Endothelial cell of umbilical vein (primary cell): Measurements from ENCODE around the gene TXNIP.

Experiments
- CTCF ChIP-seq, 2 donors: IDR thresholded peaks; 1 replicate in 1 of 2; 2 replicates in 1 of 2; pipeline ENCODE4 v1.5.1; 2011; ENCODE audit warnings: low read length in 2 of 2, mild to moderate bottlenecking in 2 of 2, moderate library complexity in 2 of 2, control low read depth in 1 of 2, inconsistent platforms in 1 of 2, low read depth in 1 of 2; ENCODE audit not compliant: insufficient read depth in 1 of 2; ENCODE audit errors: extremely low read depth in 1 of 2
- EZH2 ChIP-seq: IDR thresholded peaks from 2 replicates; pipeline ENCODE4 v1.6.1; 2012; ENCODE audit warnings: borderline replicate concordance, low read depth, mild to moderate bottlenecking, moderate library complexity, low read length, inconsistent platforms; ENCODE audit not compliant: severe bottlenecking
- FOS ChIP-seq: IDR thresholded peaks from 2 replicates; pipeline ENCODE4 v1.6.1; 2011; ENCODE audit warnings: mild to moderate bottlenecking, low read length, moderate library complexity, borderline replicate concordance; ENCODE audit not compliant: insufficient read depth
- GATA2 ChIP-seq: IDR thresholded peaks from 2 replicates; pipeline ENCODE4 v1.7.0; 2011; ENCODE audit warnings: low read depth, mild to moderate bottlenecking, moderate library complexity, mixed read lengths, low read length; ENCODE audit not compliant: insufficient read length, insufficient read depth
- JUN ChIP-seq: IDR thresholded peaks from 2 replicates; pipeline ENCODE4 v1.6.1; 2011; ENCODE audit warnings: borderline replicate concordance, low read depth; ENCODE audit not compliant: insufficient read length, insufficient read depth
- MAX ChIP-seq: IDR thresholded peaks from 2 replicates; pipeline ENCODE4 v1.6.1; 2011; ENCODE audit not compliant: insufficient read depth, insufficient read length
- MYC ChIP-seq: IDR thresholded peaks from one replicate; pipeline ENCODE4 v1.6.1; 2011; ENCODE audit warnings: mild to moderate bottlenecking, low read depth, low read length
- POLR2A ChIP-seq: IDR thresholded peaks from 2 replicates; pipeline ENCODE4 v1.6.1; 2012; ENCODE audit warnings: low read depth, mild to moderate bottlenecking, control low read depth, low read length
- POLR2AphosphoS5 ChIP-seq: IDR thresholded peaks from 2 replicates; pipeline ENCODE4 v1.6.1; 2012; ENCODE audit warnings: low read depth, mild to moderate bottlenecking, control low read depth, low read length, moderate library complexity; ENCODE audit not compliant: insufficient read depth

DNA sequence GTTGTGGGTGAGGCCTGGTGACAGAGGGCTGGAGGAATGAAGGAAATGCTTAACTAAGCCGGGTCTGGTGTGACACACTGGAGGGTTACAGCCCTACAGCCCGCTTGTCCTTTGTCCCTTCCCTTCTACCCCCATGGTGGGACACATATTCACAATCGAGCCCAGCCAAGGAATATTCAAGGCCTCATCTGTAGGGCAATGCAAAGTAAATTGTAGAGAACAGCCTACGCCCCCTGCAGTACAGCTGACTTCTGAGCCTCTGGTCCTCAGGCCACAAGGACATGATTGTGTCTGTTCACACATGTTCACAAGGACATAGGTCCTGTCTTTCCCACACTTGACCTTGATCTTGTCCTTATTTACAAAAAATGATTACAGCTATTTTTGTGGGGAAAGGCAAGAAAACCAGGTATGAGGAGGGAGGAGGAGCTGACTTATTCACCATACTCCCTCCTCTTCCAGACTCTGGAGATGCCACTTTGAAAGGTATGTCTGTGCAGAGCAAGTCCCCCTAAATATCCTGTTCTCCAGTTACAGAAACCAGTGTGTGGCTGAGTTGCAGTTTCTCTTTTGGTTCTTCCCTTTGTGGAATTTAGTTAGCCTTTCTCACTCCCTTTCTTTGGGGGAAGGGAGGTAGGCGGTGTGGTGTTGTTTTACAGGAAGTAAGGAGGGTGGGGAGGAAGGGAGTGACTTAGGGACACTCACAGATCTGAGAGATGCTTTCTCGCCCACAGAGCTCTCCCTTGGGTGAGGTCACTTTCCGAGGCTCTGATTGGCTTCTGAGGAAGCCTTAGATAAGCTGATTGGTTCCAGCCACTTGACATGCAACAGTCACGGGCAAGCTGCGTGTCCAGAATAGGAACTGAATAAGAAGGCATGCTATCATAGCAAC is 17.3 kb downstream of the TXNIP start:
- no peak for TF ChIP-seq CTCF (IDR thresholded peaks at IDR 0.05; ENCODE audit: extremely low read depth in 1 of 2, insufficient read depth in 1 of 2, low read depth in 1 of 2, low read length in 2 of 2)
- TF ChIP-seq EZH2 = no peak
- TF ChIP-seq POLR2A = peak; percentile 52
- TF ChIP-seq POLR2AphosphoS5 = no peak
- peak; percentile 5 for TF ChIP-seq MAX
- peak; percentile 71 for TF ChIP-seq GATA2
- TF ChIP-seq MYC = no peak
- TF ChIP-seq JUN = peak; percentile 80
- TF ChIP-seq FOS = peak; percentile 53
